ENCODE results near the gene HSDL2. TPM values are rescaled to one million over a fixed set of nuclear protein-coding genes. Genes with fewer than 3 reads are reported as not detected.

Gene HSDL2
- total and polyA plus RNA-seq, 2 donors from 2014 or later: 30.2 to 67.0 TPM

GRCh38 chr9:112434487-112434886 is 54.6 kb downstream of the HSDL2 start:
- H3K36me3 ChIP-seq (ENCODE audit: control insufficient read depth in 2 of 3, insufficient read depth in 3 of 3, low read length in 3 of 3): no peaks in the 10 kb centered on the region
- TF ChIP-seq, protein P1, sequence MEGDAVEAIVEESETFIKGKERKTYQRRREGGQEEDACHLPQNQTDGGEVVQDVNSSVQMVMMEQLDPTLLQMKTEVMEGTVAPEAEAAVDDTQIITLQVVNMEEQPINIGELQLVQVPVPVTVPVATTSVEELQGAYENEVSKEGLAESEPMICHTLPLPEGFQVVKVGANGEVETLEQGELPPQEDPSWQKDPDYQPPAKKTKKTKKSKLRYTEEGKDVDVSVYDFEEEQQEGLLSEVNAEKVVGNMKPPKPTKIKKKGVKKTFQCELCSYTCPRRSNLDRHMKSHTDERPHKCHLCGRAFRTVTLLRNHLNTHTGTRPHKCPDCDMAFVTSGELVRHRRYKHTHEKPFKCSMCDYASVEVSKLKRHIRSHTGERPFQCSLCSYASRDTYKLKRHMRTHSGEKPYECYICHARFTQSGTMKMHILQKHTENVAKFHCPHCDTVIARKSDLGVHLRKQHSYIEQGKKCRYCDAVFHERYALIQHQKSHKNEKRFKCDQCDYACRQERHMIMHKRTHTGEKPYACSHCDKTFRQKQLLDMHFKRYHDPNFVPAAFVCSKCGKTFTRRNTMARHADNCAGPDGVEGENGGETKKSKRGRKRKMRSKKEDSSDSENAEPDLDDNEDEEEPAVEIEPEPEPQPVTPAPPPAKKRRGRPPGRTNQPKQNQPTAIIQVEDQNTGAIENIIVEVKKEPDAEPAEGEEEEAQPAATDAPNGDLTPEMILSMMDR (IDR thresholded peaks at IDR 0.05; ENCODE audit: borderline replicate concordance, extremely low read depth, insufficient read depth): no peak
- H3K4me3 ChIP-seq (ENCODE audit: low read length in 3 of 3): no peak overlapping the region
- peaks cover 0 to 3% (median 0%) of the 10 kb centered on the region in 3 donors for H3K4me1 ChIP-seq (ENCODE audit: control insufficient read depth in 2 of 3, insufficient read depth in 2 of 3, low read depth in 1 of 3, low read length in 3 of 3)
- no peaks in the 10 kb centered on the region for H3K9me3 ChIP-seq (ENCODE audit: control insufficient read depth in 2 of 3, insufficient read depth in 1 of 3, low read length in 3 of 3)
- FAIRE-seq (no peak), DNase-seq (no peak)
- no peaks in the 10 kb centered on the region for H3K27me3 ChIP-seq (ENCODE audit: control insufficient read depth, insufficient read depth, low read length)
- intact Hi-C loops (cut with DNase I): no loop called here
- no peak overlapping the region for H3K27ac ChIP-seq (ENCODE audit: low read depth in 2 of 2, low read length in 2 of 2)
- H3K9ac ChIP-seq (ENCODE audit: low read length in 3 of 3): no peak overlapping the region

DNA sequence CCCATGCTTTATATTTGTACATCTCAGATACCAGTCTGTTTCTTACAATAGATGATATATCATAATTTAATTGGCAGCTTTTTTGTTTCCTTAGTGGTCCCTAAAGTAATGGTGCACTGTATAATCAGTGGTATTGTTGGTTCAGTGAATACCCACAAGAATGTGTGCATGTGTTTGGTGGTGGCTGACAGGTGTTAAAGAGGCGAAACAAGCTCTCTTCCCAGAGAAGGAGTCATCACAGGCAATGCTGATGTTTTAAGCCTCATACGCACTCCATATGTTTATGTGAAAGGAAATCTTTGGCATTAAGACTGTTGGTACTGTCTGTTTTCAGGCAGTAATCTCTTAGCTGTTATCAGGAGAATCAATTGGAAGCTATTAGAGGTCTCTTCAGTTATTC is 57.5 kb downstream of the HSDL2 start:
- Histone ChIP-seq H3K9me3 (ENCODE audit: control insufficient read depth in 2 of 3, insufficient read depth in 1 of 3, low read length in 3 of 3) (no peaks in the 10 kb centered on the region), H3K27me3 (ENCODE audit: control insufficient read depth, insufficient read depth, low read length) (no peaks in the 10 kb centered on the region), H3K4me3 (ENCODE audit: low read length in 3 of 3) (no peak overlapping the region), H3K4me1 (ENCODE audit: control insufficient read depth in 2 of 3, insufficient read depth in 2 of 3, low read depth in 1 of 3, low read length in 3 of 3) (peaks cover 0 to 3% (median 0%) of the 10 kb centered on the region in 3 donors), H3K9ac (ENCODE audit: low read length in 3 of 3) (no peak overlapping the region), H3K36me3 (ENCODE audit: control insufficient read depth in 2 of 3, insufficient read depth in 3 of 3, low read length in 3 of 3) (no peaks in the 10 kb centered on the region), H3K27ac (ENCODE audit: low read depth in 2 of 2, low read length in 2 of 2) (no peak overlapping the region)
- FAIRE-seq (no peak), DNase-seq (no peak)
- intact Hi-C loops (cut with DNase I): no loop called here
- TF ChIP-seq, protein P1 (IDR thresholded peaks at IDR 0.05; ENCODE audit: borderline replicate concordance, extremely low read depth, insufficient read depth): no peak

DNA sequence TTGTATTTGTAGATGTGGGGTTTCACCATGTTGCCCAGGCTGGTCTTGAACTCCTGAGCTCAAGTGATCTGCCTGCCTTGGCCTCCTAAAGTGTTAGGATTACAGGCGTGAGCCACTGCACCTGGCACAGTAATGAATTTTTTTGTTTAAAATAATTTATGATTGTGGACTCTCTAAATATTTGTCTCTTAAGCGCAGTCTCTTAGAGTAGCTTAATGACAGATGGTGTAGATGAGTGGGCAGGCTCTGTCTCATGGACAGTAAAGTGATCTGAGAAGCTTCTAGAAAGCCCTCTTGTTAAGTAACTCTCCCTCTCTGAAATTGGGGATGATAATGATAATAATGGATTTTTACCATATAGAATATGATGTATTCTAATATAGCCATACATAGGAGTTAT is 59.3 kb downstream of the HSDL2 start:
- FAIRE-seq (no peak), DNase-seq (no peak)
- H3K9me3 ChIP-seq (ENCODE audit: control insufficient read depth in 2 of 3, insufficient read depth in 1 of 3, low read length in 3 of 3): no peaks in the 10 kb centered on the region
- H3K27me3 ChIP-seq (ENCODE audit: control insufficient read depth, insufficient read depth, low read length): no peaks in the 10 kb centered on the region
- H3K36me3 ChIP-seq (ENCODE audit: control insufficient read depth in 2 of 3, insufficient read depth in 3 of 3, low read length in 3 of 3): peaks cover 0 to 2% (median 0%) of the 10 kb centered on the region in 3 donors
- H3K9ac ChIP-seq (ENCODE audit: low read length in 3 of 3): no peak overlapping the region
- H3K4me1 ChIP-seq (ENCODE audit: control insufficient read depth in 2 of 3, insufficient read depth in 2 of 3, low read depth in 1 of 3, low read length in 3 of 3): no peaks in the 10 kb centered on the region
- H3K27ac ChIP-seq (ENCODE audit: low read depth in 2 of 2, low read length in 2 of 2): no peak overlapping the region
- TF ChIP-seq, protein P1 (IDR thresholded peaks at IDR 0.05; ENCODE audit: borderline replicate concordance, extremely low read depth, insufficient read depth): no peak
- intact Hi-C loops (cut with DNase I): no loop called here
- H3K4me3 ChIP-seq (ENCODE audit: low read length in 3 of 3): no peak overlapping the region

DNA sequence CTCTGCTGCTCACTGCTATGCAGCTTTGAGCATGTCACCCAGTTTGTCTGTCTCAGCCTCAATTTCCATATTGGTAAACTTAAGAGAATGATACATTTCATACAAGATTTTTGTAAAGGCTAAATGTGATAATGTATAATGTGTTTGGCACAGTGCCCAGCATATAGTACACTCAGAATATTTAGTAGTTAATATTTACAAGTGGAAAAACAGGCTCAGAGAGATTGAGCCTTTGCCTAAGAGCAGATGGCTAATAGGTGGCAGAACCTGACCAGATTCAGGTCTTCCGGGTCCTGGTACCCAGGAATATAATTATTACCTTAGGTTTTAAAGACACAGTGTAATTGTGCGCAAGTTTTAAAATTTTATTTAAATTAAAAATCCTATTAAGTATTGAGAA is 59.9 kb downstream of the HSDL2 start:
- TF ChIP-seq, protein P1 (IDR thresholded peaks at IDR 0.05; ENCODE audit: borderline replicate concordance, extremely low read depth, insufficient read depth): no peak
- no peak overlapping the region for H3K9ac ChIP-seq (ENCODE audit: low read length in 3 of 3)
- no peaks in the 10 kb centered on the region for H3K4me1 ChIP-seq (ENCODE audit: control insufficient read depth in 2 of 3, insufficient read depth in 2 of 3, low read depth in 1 of 3, low read length in 3 of 3)
- FAIRE-seq (no peak), DNase-seq (peak in 2 of 5 donors; percentile 42 to 51)
- H3K9me3 ChIP-seq (ENCODE audit: control insufficient read depth in 2 of 3, insufficient read depth in 1 of 3, low read length in 3 of 3): no peaks in the 10 kb centered on the region
- no peaks in the 10 kb centered on the region for H3K27me3 ChIP-seq (ENCODE audit: control insufficient read depth, insufficient read depth, low read length)
- intact Hi-C loops (cut with DNase I): no loop called here
- peaks cover 0 to 2% (median 0%) of the 10 kb centered on the region in 3 donors for H3K36me3 ChIP-seq (ENCODE audit: control insufficient read depth in 2 of 3, insufficient read depth in 3 of 3, low read length in 3 of 3)
- H3K27ac ChIP-seq (ENCODE audit: low read depth in 2 of 2, low read length in 2 of 2): no peak overlapping the region
- no peak overlapping the region for H3K4me3 ChIP-seq (ENCODE audit: low read length in 3 of 3)

All from kidney (tissue), 14 donors.